HCT116 (cell line): Measurements from ENCODE around the gene RELCH.

Source experiments
- CTCF ChIP-seq, 3 experiments: fragments of 200-600 bp in 1 of 3; sonication (generic) in 1 of 3; IDR thresholded peaks in 2 of 3; conservative IDR thresholded peaks in 1 of 3; 2 replicates each; pipeline ENCODE4 v1.5.1; 2012 to 2017; ENCODE audit warnings: low read depth in 2 of 3, low read length in 2 of 3, antibody characterized with exemption in 1 of 3, borderline replicate concordance in 1 of 3, control low read depth in 1 of 3, mild to moderate bottlenecking in 1 of 3, mixed read lengths in 1 of 3, mixed run types in 1 of 3, moderate library complexity in 1 of 3; ENCODE audit not compliant: insufficient read depth in 1 of 3
- JUND ChIP-seq: IDR thresholded peaks from 2 replicates; pipeline ENCODE4 v1.6.1; 2012
- MAX ChIP-seq: IDR thresholded peaks from 2 replicates; pipeline ENCODE4 v1.6.1; 2012
- POLR2A ChIP-seq: IDR thresholded peaks from 2 replicates; pipeline ENCODE4 v1.7.0; 2011; ENCODE audit warnings: borderline replicate concordance; ENCODE audit not compliant: insufficient read depth, insufficient read length; ENCODE audit errors: extremely low read depth
- POLR2AphosphoS5 ChIP-seq: IDR thresholded peaks from 2 replicates; pipeline ENCODE4 v1.6.1; 2011; ENCODE audit warnings: mild to moderate bottlenecking, low read depth, low read length, moderate library complexity
- SP1 ChIP-seq: IDR thresholded peaks from 2 replicates; pipeline ENCODE4 v1.6.1; 2012; ENCODE audit warnings: low read depth
- SRF ChIP-seq: IDR thresholded peaks from 2 replicates; pipeline ENCODE4 v1.6.1; 2012; ENCODE audit warnings: low read depth
- TCF7L2 ChIP-seq: IDR thresholded peaks from 2 replicates; pipeline ENCODE4 v1.7.0; 2011; ENCODE audit warnings: borderline replicate concordance, inconsistent platforms; ENCODE audit not compliant: insufficient read depth, insufficient read length; ENCODE audit errors: extremely low read depth
- YY1 ChIP-seq: IDR thresholded peaks from 2 replicates; pipeline ENCODE4 v1.6.1; 2011; ENCODE audit warnings: low read length, low read depth, moderate library complexity, mild to moderate bottlenecking; ENCODE audit not compliant: insufficient replicate concordance; ENCODE audit errors: extremely low read depth
- ZBTB33 ChIP-seq: IDR thresholded peaks from 2 replicates; pipeline ENCODE4 v1.6.1; 2011; ENCODE audit warnings: mild to moderate bottlenecking, low read length, moderate library complexity; ENCODE audit not compliant: insufficient replicate concordance; ENCODE audit errors: extremely low read depth

- TF ChIP-seq CTCF (IDR thresholded peaks at IDR 0.05 in 2 of 3, conservative IDR thresholded peaks at IDR 0.05 in 1 of 3; ENCODE audit: borderline replicate concordance in 1 of 3, insufficient read depth in 1 of 3, low read depth in 2 of 3, low read length in 2 of 3) (no peak), POLR2AphosphoS5 (no peak), POLR2A (no peak), TCF7L2 (no peak), ZBTB33 (no peak), MAX (no peak), SRF (no peak), JUND (no peak), YY1 (no peak), SP1 (no peak)
Observed at GRCh38 chr18:62288665-62289008, 101.6 kb downstream of the RELCH start.
